GM18868 (cell line): Measurements from ENCODE around the gene TTC33.
"Not testable (repeated sequence)": the region's sequence is repeated elsewhere in the genome, so short reads cannot be mapped to it uniquely, and the experiment has no call there.

Source experiments
- ATAC-seq: cut with Tn5 transposase; IDR thresholded peaks from one replicate; pipeline ENCODE4 v1.9.1; 2021; ENCODE audit warnings: mild to moderate bottlenecking, moderate library complexity; ENCODE audit not compliant: unreplicated experiment

Gene TTC33

DNA sequence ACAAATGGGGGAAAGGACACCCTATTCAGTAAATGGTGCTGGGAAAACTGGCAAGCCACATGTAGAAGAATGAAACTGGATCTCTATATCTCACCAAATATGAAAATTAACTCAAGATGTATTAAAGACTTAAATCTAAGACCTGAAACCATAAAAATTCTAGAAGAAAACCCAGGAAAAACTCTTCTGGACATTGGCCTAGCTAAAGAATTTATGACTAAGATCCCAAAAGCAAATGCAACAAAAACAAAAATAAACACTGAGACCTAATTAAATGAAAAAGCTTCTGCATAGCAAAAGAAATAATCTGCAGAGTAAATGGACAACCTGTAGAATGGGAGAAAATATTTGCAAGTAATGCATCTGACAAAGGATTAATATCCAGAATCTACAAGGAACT lies 99.7 kb downstream of the TTC33 start:
- not testable (repeated sequence) for ATAC-seq

DNA sequence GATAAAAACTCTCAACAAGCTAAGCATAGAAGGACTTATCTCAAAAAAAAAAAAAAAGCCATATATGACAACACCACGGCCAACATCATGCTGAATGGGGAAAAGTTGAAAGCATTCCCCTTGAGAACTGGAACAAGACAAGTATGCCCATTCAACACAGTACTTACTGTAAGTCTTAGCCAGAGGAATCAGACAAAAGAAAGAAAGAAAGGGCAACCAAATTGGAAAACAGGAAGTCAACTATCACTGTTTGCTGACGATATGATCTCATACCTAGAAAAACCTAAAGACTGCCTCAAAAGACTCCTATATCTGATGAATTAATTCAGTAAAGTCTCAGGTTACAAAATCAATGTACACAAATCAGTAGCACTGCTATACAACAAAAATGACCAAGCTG lies 100.6 kb downstream of the TTC33 start:
- no peak for ATAC-seq

DNA sequence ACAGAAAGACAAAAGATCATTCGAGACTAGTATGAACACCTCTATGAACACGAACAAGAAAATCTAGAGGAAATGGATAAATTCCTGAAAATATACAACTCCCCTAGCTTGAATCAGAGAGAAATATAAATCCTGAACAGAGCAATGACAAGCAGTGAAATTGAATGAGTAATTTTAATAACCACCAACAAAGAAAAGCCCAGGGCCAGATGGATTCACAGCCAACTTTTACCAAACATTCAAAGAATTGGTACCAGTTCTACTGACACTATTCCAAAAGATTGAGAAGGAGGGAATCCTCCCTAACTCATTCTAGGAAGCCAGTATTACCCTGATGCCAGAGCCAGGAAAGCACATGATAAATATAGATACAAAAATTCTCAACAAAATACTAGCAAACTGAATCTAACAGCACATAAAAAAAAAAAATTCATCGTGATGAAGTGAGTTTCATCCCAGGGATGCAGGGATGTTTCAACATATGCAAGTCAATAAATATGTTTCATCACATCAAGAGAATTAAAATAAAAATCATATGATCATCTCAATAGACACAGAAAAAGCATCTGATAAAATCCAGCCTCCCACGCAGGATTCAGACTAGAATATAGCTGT lies 101.3 kb downstream of the TTC33 start:
- no peak for ATAC-seq

DNA sequence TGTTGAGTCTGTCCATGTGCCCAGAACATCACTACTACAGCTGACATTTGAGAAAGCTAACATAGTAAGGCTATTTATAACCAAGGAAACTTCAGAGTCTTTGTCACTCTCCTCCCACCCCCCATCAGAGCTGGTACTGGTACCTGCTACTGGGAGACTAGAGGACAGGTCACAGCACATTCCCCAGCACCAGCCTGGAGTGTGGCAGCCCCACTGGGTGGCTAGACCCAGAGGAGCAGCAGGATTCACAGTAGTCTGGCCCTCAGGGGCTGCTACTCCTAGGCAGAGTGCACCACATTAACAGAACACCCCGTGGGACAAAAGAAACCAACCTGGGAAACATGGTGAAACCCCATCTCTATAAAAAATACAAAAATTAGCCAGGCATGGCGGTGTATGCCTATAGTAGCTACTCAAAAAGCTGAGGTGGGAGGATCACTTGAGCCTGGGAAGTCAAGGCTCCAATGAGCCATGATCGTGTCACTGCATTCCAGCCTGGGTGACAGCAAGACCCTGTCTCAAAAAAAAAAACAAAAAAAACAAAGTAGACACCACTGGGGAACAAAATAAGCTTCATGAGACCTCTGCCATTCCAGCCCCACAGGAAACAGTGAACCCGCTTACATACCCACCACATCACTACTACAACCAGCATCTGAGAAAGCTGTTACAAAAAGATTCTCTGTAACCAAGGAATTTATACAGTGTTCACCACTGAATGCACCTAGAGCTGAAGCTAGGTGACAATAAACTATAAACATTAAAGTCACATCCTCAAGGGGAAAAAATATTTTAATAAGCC lies 102.3 kb downstream of the TTC33 start:
- peak; percentile 59 for ATAC-seq

DNA sequence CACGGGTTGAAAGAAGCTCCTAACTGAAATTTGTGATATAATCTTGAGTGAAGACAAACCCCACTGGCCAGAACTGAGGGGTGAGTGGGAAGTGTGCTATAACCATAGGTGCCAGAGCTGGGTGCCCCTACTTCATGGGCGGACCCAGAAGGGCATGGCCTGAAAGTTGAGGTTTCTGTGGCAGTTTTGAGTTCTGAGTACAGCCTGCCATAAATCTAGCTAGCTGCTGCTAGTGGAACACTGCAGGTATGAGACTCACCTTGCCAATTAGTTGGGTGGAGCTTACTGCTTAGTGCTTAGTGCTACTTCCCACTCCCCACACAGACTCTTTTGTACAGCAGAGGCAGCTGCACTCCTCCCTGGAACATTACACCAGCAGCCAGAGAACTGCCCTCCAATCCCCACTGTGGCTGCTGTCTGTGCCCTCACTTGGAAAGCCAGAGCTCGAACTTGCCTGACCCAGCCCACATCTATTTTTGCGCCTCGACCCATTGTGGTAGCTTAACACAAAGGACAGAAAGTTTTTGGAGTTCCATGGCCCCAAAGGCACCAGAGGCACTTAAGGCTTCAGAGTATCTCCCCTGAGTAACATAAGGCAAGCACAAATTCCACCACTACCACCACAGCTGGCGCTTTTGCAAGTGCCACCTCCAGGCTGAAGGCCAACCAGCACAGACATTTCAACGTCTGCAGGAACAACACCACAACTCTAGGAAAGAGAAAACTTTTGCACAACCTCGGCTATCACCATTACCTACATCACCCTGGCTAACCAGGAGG lies 103.1 kb downstream of the TTC33 start:
- peak; percentile 9 for ATAC-seq

DNA sequence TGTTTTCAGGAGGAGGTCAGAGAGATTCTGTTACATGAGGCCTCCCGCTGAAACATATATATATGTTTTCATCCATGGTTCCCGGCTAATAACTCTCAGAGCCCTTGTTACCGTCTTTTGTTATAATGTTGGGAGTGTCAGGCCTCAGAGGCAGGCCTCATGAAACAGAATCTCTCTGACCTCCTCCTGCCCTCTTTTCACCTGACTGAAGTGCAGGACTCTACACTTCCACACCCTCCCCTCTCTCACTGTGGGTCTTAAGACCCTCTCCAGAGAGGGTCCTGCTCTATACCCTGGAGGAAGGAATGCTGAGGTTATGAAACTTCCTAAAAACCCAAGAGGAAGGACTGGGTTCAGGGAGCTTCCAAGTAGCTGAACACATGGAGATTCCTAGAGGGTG lies 104.6 kb downstream of the TTC33 start:
- no peak for ATAC-seq

DNA sequence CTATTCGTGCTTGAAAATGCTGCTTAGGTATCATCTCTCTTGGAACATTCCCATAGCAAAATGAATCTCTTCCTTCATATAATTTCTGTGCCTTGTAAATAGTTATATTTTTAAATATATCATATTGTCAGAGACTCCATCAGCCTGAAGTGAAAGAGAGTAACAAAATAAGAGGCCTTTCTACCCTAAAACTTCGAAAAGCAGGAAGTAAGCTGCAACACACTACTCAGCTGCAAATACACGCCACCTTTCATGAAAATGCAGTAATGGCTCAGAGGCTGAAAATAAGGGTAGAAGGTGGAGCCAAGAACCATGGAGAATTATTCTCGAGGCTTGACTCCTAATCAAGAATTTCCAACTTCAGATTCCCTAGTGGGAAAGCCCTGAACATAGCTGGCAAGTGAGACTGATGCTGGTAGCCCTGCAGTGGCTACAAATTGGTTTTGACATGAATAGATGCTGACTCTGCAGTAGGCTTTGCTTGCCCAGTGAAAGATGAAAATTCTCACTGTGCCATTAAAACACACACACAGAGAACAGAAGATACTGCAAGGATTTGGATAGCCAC lies 106.2 kb downstream of the TTC33 start:
- ATAC-seq = no peak

DNA sequence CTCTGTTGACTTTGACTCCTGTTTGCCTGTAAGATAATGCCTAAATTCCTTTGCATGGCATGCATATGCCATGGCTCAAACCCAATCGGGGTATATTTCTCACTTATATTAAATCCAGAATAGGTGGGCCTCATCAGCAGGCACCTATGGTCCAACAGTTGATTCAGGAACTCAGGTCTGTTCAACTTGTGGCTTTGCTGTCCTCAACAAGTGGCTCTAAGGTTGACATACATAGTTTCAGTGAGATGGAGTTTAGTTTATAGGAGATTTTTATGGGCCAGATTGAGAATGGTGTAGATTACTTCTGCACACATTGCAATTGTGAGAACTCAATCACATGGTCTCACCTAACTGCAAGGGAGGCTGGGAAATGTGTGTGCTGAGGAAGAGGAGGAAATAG lies 107.6 kb downstream of the TTC33 start:
- ATAC-seq = no peak

DNA sequence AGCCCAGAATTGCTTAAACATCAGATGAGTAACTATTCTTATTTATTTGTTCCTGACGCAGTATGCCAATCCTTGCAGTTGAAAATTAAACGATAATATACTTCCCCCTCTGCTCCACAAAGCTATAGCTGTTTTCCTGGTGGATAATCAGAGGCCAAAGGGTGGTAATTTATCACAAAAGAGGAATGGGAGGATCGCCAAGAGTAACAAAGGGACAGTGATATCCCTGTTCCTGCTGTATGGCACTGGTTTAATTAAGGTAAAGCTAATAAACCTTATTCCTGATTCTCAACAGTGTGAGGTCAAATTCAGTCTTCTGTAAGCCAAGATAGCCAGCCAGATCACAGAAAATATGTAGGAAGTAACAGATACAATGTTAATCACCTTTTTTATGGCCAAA lies 109.5 kb downstream of the TTC33 start:
- ATAC-seq = no peak

DNA sequence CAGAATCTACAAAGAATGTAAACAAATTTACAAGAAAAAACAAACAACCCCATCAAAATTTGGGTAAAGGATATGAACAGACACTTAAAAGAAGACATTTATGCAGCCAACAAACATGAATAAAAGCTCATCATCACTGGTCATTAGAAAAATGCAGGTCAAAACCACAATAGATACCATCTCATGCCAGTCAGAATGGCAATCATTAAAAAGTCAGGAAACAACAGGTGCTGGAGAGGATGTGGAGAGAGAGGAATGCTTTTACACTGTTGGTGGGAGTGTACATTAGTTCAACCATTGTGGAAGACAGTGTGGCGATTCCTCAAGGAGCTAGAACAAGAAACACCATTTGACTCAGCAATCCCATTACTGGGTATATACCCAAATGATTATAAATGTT lies 116.2 kb downstream of the TTC33 start:
- not testable (repeated sequence) for ATAC-seq

DNA sequence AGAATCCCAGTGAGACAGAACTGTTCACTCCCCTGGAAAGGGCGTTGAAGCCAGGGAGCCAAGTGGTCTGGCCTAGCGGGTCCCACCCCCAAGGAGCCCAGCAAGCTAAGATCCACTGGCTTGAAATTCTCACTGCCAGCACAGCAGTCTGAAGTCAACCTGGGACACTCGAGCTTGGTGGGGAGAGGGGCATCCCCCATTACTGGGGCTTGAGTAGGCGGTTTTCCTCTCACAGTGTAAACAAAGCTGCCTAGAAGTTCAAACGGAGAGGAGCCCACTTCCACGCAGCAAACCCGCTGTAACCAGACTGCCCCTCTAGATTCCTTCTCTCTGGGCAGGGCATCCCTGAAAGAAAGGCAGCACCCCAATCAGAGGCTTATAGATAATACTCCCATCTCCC lies 121.2 kb downstream of the TTC33 start:
- ATAC-seq = no peak

DNA sequence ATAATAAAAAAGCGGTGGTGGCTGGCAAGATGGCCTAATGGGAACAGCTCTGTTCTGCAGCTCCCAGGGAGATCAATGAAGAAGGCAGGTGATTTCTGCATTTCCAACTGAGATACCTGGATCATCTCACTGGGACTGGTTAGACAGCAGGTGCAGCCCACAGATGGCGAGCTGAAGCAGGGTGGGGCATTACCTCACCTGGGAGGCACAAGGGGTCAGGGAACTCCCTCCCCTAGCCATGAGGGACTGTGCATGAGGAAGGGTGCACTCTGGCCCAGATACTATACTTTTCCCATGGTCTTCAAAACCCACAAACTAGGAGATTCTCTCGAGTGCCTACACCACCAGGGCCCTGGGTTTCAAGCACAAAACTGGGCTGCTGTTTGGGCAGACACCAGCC lies 121.6 kb downstream of the TTC33 start:
- ATAC-seq = no peak

DNA sequence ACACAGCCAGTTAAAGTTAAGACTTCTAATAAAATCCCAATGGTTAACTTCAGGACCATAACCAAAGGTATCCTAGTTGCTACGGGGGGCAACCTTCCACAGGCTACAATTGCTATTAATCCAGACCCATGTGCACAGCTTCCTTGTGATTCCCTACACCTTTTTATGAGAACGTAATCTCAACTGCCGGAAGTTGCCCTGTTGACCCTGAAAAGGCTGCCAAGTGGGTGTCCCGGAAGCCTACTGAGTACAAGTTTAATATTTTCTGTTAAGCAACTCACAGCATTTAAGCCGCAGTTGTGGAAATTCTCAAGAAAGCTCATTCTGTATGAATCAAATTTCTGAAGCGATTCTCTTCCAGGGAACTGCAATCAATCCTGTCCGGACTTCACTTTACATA lies 124.5 kb downstream of the TTC33 start:
- no peak for ATAC-seq

DNA sequence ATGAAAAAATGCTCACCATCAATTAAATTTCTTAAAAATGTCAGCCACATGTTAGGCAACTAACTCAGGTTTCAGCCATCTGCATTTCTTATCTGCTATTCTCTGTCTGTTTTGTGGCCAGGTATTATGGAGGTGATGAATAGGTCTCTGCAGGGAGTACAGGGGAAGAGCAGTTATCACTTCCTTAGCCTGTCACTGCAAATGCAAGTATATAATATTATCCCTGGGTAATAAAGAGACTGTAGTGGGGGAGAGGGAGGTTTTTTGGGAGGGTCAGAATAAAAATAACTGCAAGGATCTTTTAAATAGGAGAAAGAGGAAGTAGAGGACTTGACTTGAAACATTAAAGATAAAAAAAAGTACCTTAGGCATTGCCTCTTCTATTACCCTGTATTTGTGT lies 125.6 kb downstream of the TTC33 start:
- no peak for ATAC-seq

DNA sequence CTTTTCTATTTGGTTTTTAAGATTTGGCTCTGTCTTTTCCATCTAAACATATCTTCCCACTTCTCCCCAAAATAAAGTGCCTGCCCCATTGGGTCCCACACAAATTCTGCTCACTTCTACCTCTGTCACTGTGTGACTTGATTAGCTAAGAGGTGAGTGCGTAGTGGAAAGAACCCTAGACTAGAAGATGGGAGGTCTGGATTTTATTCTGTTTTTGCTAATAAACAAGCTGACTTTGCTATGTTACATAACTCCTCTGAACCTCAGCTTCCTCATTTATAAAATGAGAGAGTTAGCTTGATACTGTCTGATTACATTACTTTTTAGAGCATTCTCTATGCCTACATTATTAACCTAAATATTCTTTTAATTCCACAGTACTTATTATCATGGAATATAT lies 127.4 kb downstream of the TTC33 start:
- no peak for ATAC-seq

DNA sequence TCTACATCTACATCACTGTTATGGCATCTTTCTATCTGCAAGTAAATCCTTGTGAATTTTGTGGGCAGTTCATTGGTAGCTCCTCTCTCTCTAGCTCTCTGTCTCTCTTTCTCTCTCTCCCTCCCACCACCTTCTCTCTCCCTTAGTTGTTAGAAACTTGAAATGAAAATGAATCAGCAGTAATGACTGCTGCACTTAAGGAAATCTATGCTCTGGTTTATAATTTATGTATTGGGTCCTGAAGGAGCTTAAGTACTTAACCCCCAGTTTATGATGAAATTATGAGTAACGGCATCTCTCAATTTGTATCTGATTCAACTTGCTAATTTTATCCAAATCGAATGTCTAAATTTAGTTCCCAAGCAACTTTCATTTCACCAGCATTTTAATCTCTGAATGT lies 128.1 kb downstream of the TTC33 start:
- ATAC-seq = no peak

DNA sequence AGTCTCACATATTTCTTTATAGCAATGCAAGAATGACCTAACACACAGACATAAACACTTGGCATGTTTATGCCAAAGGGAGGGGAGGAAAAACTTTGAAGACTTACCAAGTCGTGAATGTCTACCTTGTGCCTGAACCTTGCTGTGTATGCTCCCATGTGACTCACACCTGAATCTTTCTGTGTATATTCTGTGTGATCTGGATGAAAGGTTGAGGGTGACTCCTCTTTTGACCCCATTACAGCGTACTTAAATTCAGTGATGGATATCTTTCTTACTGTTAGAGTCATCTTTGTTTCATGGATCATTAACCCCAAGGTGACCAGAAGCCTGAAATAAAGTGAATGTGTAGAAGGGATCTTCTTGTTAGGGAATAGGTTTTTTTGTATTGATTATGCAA lies 129.0 kb downstream of the TTC33 start:
- no peak for ATAC-seq

DNA sequence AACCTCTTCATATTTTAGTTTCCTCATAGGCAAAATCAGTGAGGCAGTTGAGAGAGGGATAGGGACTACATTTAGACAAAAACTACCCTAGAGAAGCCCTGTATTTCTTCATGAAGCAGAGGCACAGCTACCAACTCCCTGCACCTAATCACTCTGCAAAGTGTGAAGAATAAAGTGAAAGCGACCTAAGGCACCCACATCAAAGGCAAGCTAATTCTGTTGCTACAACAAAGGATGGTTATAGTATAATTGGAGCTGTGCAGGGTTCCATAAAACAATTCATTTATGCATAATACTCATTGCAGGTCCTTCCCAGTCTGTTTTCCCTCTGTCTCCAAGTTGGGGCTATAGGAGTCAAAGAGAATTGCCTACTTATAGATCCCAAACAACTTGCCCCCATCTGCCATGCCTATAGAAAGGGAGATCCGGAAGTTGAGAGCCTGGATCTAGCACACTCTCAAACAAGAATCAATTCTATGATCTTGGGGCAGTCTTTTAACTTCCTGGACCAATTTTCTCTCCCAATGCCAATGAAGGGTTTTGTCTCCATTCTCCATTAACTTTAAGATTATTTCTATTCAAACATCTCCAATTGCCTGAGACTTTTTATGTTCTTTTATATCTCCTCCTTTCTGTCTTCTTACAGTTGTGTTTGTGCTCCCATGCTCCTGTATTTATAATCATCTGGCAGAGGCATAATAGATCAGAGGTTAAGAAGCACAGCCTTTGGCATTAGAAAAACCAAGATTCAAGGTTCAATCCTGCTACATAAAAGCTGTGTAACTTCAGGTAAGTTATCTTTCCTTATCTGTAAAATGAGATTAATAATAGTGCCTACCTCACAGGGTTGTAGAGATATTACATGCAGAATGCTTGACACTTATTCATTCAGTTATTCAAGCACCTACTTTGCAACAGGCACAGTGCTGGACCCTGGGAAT lies 132.0 kb downstream of the TTC33 start:
- no peak for ATAC-seq

DNA sequence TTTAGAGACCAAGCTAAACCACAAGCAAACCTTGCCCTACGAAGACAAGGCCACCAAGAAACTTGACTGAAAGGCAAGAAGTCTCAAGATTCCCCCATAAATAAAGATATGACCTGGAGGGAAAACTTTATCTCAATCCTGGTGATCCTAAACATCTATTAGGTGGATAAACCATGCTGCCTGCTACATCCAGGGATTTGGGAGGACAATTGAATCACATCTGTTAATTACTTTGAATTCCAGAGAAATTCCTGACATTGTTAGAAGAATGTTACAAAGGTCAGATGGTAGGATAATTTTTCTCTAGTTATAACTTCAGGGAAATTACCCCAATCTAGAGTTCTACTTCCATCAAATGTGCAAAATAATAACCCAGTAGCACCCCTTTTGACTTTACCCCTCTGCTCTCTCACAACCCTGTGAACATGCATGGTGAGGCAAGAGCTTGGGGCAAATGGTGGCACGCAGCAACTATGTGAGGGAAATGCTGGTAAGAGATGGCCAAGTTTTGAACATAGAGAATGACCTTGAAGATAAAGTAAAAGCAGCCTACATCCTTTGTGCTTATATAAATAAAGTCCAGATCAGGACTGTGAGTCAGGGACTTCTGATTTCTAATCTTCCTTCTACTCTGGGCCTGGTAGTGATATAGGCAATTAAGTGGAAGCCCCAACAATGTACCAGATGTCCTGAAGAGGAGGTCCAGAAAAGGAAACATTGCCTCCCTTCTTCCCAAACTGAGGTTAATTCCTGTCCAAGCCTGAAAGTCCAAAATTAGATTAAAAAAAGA lies 133.1 kb downstream of the TTC33 start:
- ATAC-seq = no peak

DNA sequence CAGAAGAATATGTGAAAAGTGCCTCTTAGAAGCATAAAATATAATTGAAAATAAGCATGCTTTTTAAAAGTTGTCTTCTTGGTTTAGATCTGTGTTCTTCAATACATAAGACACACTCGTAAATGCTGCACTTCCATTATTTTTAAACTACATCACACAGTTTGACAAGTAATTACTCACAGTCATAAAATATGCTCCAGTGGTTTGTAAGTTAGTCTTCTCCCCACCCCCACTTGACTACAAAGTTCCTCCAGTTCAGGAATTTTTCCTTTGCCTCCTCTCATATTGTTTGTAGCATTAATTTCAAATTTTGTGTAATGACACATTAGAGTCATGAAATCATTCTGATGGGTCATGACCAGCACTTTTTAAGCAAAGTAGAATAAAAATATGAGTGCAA lies 136.3 kb downstream of the TTC33 start:
- no peak for ATAC-seq
